AG08396 (cell line): Measurements from ENCODE around the gene TSACC.
A peak's percentile ranks its signal among the peaks of the same experiment; 100 is the strongest.
"Not testable (repeated sequence)": the region's sequence is repeated elsewhere in the genome, so short reads cannot be mapped to it uniquely, and the experiment has no call there.

ENCODE experiments used
- DNase-seq: peaks from one replicate; pipeline ENCODE4 v3.0.0; 2012; ENCODE audit warnings: low spot score, mixed read lengths

TSACC gene

DNA sequence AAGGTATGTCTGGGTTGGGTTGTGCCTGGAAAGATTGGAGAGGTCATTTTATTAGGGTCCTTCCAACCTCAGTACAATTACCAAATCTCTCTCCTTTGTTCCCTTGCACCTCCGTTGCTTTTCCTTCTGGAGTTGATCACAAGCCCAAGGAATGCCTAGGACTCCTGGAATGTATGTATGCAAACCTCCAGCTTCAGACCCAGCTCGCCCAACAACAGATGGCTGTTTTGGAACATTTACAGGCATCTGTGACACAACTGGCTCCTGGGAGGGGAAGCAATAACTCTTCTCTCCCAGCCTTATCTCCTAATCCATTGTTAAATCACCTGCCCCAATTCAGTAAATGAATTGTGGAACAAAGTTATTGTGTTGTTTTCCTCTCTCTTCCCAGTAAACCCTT is 8.3 kb downstream of the TSACC start:
- DNase-seq: peak; percentile 65

DNA sequence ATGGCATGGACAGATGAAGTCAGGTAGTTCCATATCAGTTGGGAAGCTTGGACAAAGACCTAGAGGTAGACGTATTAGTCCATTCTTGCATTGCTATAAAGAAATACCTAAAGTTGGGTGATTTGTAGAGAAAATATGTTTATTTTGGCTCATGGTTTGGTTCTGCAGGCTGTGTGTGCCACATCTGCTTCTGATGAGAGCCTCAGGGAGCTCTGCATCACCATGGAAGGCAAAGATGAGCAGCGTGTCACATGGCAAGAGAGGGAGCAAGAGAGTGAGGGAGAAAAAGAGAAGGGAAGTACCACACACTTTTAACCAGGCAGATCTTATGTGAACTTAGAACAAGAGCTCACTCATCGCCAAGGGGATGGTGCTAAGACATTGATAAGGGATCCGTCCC is 9.0 kb downstream of the TSACC start:
- no peak for DNase-seq

DNA sequence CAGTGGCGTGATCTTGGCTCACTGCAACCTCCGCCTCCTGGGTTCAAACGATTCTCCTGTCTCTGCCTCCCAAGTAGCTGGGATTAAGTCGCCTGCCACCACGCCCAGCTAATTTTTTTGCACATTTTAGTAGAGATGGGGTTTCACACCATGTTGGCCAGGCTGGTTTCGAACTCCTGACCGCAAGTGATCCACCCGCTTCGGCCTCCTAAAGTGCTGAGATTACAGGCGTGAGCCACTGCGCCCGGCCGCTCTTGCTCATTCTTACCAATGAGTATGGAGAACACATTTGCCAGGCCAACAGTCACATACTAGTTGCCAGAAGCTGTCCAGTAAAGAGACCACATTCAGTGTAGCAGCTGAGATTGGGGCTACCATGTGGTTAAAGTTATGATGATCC is 14.2 kb downstream of the TSACC start:
- DNase-seq: not testable (repeated sequence)

DNA sequence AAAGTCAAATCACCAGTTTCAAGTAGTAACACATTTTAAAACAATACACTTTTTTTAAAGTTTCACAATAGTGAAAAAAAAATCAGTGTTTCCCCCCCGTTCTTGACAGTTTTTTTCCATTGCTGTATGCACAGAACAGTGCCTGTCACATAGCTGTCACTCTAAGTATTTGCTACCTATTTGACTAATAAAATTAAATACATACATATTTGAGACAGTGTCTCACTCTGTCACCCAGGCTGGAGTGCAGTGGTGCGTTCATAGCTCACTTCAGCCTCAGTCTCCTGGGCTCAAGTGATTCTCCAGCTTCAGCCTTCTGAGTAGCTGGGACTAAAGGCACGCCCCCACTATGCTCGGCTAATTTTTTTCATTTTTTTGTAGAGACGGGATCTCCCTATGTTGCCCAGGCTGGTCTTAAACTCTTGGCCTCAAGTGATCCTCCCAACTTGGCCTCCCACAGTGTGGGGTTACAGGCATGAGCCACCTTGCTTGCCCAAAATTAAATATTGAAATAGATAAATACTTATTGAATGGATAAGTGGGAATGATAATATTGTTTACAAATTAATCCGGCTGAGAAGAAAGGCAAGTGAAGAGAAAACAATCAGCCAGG is 18.0 kb downstream of the TSACC start:
- no peak for DNase-seq

DNA sequence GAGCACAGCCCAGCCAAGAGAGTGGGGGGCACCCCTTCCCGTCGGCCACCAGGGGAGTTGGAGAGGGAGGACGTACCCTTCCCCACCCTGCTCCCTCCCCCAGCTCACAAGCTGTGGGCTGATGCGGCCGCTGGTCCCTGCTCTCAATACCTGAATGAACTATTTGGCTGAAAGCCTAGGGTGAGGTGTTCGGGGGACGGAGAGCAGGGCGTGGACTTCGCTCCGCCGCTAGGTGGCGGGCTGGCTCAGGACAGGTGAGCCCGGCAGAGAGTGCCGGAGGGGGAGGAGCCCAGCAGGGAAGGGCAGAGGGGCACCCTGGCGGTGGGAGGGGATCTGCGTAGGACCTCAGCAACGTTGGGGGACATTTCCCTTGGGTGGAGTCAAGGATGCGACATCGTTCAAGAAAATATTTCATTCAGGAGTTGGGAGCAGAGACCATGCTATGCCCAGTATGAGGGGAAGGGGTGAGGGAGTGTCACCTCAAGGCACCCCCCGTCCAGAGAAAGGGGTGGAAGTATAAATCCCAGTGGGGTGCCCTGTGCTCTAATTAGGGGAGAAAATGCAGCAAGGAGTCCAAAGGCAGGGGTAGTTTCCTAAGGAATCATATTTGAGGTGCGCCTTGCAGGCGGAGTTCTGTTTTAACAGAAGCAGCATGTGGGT is 18.7 kb downstream of the TSACC start:
- DNase-seq: no peak

DNA sequence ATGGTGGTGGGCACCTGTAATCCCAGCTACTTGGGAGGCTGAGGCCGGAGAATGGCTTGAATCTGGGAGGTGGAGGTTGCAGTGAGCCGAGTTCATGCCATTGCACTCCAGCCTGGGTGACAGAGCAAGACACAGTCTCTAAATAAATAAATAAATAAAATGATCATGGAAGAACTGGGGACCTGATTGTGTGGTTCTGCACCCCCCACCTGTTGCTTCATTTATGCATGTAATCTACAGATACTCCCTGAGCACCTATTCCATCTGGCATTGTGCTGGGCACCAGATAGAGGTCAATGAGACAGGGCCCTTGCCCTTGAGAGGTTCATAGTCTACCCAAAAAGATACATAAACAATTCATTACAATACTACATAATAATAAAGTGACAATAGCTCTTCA is 19.7 kb downstream of the TSACC start:
- no peak for DNase-seq

DNA sequence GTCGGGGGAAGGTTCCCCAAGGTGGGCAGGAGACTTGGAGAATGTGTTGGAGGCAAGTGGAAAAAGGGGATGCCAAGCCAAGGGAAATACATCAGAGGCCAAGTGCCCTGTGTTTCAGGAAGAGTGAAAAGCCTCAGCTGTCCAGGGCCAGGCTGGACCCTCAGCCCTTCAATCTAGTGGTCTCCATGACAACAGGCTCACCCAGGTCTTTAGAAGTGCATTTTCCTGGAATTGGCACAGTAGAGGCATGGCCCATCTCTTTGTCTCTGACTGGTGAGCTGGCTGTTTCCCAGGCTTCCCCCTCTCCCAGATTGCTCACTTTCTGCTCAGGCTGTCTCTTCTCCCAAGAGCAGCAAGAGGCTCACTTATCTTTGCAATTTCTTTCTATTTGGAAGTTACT is 20.3 kb downstream of the TSACC start:
- DNase-seq: no peak

DNA sequence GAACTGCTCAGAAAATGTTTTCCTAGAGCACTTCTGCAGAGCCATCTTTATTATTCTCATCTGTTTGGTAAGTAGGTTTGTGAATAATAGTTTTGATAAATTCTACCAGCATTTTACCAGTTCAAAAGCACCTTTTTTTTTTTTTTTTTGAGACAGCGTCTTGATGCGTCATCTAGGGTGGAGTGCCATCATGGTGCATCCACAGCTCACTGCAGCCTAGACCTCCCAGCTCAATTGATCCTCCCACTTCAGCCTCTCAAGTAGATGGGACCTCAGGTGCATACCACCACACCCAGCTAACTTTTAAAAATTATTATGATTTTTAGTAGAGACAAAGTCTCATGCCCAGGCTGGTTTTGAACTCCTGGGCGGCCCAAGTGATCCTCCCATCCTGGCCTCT is 20.9 kb downstream of the TSACC start:
- DNase-seq: no peak

DNA sequence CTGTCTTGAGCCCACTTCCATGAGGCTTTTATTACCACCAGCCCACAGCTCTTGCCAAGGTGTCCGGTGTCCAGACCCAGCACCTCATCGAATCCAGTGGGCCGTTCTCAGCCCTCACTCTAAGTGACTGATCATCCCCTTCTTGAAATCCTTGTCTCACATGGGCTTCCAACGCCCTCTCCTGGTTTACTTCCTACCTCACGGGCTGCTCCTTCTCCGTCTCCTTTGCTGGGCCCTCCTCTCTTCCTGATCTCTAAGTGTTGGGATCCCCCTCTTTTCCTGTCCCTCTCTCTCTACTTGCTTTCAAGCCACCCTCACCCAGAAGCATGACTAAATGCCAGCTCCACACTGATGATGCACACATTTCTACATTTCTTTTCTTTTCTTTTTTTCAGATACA is 21.6 kb downstream of the TSACC start:
- peak; percentile 50 for DNase-seq

DNA sequence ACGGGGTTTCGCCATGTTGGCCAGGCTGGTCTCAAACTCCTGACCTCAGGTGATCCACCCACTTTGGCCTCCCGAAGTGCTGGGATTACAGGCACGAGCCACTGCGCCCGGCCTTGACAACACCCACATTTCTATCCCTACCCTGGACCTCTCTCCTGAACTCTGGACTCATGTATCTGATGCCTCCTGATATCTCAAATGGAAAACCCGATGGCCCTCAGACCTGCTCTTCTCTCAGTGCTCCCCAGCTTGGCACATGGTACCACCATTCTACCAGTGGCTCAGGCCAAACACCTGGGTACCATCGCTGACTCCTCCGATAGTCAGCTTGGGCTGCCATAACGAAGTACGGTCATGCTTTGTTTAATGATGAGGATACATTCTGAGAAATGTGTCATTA is 22.2 kb downstream of the TSACC start:
- no peak for DNase-seq

DNA sequence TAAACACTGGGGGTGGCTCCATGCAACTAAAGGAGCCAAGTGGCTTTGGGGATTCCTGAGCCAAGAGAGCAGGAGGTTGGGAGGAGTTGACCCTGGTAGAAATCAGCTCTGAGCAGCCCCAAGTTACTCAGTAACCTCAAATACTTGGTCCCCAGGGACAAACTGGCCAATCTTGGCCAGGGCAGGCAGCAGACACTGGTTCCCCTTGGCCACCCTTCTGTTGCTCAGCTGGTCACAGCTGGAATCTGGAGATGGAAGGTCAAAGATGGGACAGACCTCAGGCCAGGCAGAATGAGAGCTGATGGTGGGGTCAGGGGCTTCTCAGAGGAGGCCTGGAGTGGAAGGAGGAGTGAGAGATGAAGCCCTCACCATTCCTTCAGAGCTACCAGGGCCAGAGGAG is 27.4 kb downstream of the TSACC start:
- no peak for DNase-seq

DNA sequence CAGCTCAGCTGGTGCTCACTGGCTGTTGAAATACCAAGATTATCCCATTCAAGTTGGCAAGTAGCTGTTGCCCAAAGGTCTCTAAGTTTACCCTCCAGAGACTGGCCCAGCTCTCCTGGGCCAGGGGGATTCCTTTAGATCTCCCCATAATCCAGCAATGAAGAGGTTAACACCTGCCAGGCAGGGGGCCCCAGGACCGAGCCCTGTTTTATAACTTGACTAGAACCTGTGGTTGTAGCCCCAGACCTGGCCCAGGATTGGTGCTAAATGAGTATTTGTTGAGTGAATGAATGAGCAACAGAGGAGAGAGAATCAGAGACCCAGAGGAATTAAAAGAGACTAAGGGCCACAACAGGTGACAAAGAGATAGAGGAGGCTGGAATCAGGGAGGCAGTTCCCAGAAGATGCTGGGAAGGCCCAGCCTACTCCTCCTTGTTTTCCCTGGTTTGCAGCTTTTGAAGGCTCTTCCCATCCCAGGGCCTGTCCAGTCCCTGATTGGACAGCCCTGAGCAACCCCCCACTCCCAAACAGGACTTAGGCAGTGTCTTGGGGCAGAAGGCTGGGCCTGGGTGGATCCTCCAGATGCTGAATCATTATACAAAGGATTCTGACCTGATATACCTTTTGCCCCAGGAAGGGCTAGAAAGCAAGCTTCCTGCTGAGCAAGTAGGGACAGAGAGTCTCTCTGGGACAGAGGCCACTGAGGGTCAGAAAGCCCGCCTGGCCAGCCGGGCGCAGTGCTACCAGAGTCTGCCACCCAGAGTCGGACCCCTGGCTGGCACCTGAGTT is 28.2 kb downstream of the TSACC start:
- DNase-seq: no peak

DNA sequence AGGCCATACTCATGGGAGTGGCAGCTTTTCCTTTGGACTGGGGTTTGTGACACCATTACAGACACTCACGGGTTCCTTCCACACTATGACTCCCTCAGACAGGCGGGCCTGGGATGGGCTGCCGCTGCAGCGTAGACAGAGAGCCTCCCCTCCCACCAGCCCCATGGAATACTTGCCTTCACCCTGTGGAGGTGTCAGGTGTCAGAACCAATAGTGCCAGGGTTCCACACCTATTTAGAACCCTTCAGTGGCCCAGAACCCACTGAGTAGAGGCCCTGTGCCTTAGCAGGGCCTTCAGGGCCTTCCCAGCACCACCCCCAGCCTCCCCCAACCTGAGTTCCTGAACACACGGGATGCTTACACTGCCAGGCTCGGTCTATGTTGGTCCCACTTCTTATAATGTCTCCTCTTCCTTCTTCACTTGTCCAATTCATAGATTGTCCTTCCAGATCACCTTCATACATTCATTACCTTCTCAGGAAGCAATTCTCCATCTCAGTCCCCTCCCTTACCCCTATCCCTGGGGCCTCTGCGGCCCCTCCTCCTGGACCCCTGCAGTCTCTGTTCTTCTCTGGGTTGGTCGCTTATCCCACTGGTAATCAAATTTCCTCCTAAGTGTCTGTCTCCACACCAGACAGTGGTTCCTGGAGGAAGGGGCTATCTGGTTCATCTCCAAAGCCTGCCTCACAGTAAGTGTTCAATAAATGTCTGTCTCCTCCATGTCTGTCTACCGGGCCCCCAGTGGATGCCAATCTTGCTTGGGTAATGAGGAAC is 29.2 kb downstream of the TSACC start:
- DNase-seq: no peak

DNA sequence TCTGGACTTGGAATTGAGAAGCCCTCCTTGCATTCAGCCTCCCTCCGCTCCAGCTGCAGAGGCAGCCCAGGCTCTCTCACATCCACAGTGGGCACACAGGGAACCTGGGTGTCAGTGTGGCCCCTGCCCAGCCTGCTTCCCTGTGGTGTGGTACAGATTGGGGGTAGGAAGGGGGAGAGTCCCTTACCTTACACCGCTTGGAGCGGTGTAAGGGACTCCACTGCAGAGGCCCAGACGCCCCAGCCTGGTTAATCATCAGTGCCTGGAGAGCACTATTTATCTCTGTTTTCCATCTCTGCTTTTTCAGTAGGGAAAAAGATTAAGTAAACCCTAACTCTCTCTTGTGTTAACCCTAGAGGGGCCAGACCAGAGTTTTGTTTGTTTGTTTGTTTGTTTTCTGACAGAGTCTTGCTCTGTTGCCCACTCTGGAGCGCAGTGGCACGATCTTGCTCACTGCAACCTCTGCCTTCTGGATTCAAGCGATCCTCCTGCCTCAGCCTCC is 29.9 kb downstream of the TSACC start:
- no peak for DNase-seq

DNA sequence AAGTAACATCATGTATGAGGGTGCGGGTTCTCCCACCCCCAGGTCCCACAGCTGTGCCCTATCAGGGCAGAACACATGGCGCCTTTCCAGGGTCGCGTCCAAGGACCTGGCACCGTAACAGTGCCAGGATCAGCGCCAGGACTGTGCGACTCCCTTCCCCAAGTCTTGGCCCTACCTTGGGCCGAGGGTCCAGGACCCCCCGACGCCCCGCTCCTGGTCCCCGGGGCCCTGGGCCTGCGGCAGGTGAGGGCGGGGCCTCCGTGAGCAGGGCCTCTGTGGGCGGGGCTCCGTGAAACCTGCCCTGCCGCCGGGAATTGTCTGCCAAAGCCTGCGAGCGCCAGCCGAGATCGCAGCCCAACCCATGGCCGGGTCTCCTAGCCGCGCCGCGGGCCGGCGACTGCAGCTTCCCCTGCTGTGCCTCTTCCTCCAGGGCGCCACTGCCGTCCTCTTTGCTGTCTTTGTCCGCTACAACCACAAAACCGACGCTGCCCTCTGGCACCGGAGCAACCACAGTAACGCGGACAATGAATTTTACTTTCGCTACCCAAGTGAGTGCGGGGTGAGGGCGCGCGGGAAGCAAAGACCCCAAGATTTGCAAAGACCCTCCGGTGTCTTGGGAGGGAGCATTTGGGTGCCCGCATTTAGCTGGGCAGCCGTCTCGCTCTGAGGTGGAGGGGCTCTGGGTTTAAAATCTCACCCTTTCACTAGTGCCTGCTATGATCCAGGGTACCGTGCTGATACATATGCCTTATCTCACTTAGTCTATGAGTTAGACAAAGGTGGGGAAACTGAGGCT is 30.8 kb downstream of the TSACC start, which contains the start of gene RHBG:
RHBG (plus strand) TSS at position 323 of the 796 bp plus-strand sequence; CDS start at position 362, 39 bp downstream.
- DNase-seq: no peak

DNA sequence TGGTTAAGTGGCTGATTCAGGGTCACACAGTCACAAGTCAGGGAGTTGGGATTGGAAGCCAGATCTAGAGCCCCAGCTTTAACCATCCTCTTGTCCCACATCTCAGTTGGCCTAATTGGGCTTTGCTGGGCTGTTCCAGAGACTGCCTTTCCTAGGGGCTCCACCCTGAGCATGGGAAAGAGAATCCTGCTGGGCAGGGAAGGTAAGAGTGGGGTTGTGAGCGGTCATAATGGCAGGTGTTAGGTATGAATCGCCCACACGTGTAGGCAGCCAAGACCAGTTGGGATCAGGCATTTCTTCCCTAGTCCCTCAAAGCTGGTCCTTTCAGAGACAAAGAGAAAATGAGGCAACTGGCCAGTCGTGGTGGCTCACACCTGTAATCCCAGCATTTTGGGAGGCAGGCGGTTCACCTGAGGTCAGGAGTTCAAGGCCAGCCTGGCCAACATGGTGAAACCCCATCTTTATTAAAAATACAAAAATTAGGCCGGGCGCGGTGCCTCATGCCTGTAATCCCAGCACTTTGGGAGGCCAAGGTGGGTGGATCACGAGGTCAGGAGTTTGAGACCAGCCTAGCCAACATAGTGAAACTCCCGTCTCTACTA is 31.5 kb downstream of the TSACC start:
- DNase-seq: not testable (repeated sequence)

DNA sequence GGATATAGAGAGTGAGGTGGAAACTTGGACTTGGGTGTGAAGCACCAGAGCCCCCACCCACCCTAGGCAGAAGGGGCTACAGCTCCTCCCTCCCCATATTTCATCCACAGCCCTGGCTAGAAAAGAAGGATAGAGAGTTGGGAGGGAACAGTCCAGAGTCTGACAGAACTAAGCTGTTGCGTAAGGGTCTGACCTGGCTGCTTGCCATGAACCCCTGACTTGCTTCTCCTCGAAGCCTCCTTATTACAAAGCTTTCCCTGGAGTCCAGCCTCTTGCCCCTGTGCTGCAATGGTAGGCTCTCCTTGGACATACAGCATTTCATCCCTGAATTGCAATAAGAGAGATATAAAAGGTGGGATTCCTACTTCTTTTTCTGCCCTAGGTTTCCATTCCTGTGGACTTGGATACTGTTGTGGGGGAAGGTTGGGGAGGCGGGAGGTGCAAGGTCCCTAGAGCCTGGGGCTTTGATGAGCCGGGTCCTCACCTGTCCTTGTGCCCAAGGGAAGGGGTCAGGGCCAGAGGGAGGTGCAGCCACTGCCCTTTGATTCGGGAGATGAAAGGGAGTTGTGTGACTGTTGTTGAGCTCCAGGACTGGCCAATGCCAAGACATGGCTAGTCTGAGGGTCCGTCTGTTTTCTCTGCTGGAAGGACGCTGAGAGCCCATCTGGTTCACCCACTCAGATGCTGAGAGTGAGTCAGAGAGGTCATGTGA is 33.4 kb downstream of the TSACC start:
- DNase-seq: no peak

DNA sequence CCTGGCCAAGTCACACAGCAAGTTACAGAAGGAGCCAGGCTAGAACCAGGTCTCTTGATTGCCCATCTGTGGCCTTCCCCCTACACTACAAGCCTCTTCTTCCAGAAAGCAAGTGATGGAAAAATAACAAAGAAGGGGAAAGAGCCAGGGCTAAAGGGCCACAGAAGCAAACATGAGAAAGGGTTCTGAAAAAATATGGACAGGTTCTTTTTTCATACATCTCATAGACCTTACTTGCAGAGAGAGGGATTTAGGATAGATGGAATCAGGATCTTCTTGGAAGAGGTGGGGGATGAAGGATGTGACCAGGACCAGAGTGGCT is 33.9 kb downstream of the TSACC start:
- no peak for DNase-seq

DNA sequence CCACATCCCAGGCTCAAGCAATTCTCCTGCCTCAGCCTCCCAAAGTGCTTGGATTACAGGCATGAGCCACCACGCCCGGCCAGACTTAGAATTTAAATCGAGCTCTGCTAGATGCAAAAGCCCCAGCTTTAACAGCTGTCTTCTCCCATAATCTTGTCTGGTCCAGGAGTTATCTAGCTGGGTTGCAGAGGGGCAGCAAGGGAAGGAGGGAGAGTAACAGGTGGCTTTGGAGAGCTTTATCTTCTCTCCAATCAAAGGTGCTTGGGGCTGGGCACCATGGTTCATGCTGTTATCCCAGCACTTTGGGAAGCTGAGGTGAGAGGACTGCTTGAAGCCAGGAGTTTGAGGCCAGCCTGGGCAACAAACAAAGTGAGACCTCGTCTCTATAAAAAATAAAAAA is 34.5 kb downstream of the TSACC start:
- DNase-seq: no peak

DNA sequence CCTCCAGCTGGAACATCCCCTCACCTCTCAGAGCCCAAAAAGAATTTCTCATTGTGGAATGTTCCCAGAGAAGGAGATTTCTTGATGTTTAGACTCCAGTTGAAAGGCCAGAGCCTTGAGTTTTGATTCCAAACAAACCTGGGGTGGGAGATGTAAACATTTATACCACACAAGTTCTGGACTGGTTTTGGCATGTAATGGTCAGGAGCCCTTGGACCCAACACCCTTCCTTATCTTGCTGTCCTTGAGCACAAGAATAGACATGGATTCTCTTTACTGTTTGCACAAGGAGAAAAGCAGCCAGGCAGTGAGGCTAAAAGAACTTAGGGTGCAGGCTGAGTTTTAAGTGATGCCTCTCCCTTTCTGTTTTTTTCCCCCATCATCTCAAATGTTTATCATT is 35.2 kb downstream of the TSACC start:
- no peak for DNase-seq

DNA sequence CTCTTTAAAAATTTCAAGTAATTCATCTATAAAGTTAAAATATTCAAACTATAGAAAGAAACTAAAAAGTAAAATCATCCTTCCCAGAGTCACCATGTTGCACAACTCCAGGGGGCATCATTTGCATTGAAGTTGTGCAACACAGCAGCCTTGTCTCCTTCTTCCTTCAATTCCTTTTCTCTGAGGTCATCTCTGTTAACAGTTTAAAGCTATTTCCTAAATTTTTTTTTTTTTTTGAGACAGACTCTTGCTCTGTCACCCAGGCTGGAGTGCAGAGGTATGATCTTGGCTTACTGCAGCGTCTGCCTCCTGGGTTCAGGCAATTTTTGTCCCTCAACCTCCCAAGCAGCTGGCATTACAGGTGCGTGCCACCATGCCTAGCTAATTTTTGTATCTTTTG is 37.8 kb downstream of the TSACC start:
- DNase-seq: no peak
